NCI-H2081 (cell line): ENCODE results near the gene SLC25A13.

Experiments
- DNase-seq, 2 experiments: peaks; one replicate each; lab custom pipeline; 2025; lab: John Stamatoyannopoulos, UW

SLC25A13 gene

DNA sequence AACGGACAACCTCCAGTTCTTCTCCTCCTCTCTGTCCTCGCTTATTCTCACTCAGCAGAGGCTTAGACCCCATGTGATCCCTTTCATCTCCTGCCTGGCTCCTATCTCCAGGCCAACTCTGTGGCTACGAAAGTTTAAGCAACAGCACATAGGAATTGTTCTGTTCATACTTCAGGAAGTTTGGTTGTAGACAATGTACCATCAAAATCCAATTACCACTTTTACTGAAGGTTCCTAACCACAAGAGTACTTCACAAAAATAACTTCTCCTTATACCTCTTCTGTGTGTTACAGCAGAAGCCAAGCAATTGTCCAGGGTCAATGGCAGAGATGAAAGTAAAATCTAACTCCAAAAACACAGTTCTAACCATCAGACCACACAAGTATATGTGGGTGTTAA lies 80.0 kb downstream of the SLC25A13 start:
- no peak for DNase-seq

DNA sequence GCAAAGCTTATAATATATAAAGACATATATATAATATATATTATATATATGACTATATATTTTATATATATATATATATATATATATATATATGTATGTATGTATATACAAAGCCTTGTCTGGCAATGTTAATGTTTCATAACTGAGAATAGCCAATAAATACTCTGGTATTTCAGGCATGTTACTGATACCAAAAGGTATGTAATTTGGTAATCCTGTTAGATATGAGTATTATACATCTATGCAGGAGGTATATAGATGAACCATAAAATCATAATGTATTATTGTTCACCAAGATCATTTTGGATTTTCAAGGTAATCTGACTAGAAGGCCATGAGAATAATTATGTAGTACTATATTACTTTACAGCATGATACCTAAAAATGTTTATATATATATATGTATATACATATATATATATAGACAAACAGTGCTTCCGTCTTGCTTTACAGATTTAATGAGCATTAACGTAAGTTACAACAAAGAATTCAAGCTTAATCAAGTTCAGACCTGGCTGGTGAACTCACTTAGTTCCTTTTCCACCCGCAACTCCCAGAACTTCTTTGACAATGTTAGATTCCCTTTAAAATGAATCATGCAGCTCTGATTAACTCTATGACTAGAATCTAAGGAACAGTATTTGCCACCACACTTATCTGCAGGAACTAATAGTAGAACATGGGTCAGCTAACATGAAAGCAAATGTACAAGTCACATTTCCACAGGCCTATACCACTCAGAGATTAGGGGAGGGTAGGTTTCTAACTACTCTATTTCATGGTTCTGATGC lies 82.7 kb downstream of the SLC25A13 start:
- DNase-seq = no peak

- DNase-seq = peak in 1 of 2 experiments; percentile 52
Measured at GRCh38 chr7:96238474-96238873, 83.4 kb downstream of the SLC25A13 start.

GRCh38 chr7:96237040-96237439 lies 84.9 kb downstream of the SLC25A13 start:
- DNase-seq = no peak

GRCh38 chr7:96236198-96237039 lies 85.5 kb downstream of the SLC25A13 start:
- DNase-seq = peak in 1 of 2 experiments; percentile 57

GRCh38 chr7:96235281-96235680 lies 86.6 kb downstream of the SLC25A13 start:
- no peak for DNase-seq

DNA sequence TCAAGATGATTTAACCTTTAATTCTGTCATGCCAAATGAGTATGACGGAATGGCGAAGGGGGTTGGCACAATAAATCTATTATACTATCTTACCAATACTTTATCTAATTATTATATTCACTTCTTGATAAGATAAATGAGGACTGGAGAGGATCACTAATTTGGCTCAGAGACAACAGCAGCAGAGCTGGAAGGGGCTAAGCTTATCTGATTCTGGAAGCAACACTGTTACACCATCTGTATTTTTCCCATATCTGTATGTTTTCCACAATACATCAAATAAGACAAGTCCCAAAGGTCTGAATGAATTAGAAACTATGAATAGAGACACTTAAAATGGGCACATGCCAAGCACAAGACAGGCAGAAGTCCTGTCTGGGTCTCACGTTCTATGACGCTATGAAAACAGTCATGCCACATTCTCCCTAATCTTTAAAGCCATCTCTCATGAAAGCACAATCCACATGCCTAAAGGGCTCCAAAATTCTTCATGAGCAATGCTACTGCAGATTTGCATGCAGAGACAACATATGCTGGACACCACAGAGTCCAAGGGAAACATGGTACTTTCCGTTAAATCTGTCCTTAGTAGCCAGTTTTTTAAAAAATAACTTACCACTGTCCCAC lies 88.3 kb downstream of the SLC25A13 start:
- DNase-seq = no peak

GRCh38 chr7:96233084-96233483 lies 88.8 kb downstream of the SLC25A13 start:
- no peak for DNase-seq

DNA sequence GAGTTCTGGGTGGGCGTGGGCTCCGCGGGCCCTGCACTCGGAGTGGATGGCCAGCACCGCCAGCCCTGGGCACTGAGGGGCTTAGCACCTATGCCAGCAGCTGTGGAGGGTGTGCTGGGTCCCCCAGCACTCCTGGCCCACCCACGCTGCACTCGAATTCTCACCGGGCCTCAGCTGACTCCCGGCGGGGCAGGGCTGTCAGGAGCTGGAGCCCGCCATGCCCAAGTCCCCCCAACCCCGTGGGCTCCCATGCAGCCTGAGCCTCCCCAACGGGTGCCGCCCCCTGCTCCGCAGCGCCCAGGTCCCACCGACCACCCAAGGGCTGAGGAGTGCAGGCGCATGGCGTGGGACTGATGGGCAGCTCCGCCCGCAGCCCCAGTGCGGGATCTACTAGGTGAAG lies 93.1 kb downstream of the SLC25A13 start:
- no peak for DNase-seq

- no peak for DNase-seq
Measured at GRCh38 chr7:96225251-96225650, 96.6 kb downstream of the SLC25A13 start.

DNA sequence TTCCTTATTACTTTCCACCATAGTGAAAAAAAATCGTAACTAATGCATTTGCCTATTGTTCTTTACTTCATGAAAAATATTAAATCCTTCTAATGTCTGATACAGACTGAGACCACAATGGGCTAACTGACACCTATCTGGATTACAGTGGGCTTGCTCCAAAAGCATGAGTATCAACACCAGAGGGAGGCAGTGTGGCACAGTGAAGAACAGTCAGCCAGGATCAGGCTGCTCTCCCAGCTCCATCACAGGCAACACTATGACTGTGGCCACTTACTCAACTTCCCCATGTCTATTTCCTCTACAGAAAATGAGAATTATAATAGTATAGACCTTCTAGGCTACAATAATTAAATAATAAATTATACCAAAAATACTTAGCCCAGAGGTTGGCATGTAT lies 97.2 kb downstream of the SLC25A13 start:
- peak; percentile 40 to 45 for DNase-seq

GRCh38 chr7:96224073-96224472 lies 97.8 kb downstream of the SLC25A13 start:
- DNase-seq = no peak

- no peak for DNase-seq
Measured at GRCh38 chr7:96221888-96222287, 100.0 kb downstream of the SLC25A13 start.

DNA sequence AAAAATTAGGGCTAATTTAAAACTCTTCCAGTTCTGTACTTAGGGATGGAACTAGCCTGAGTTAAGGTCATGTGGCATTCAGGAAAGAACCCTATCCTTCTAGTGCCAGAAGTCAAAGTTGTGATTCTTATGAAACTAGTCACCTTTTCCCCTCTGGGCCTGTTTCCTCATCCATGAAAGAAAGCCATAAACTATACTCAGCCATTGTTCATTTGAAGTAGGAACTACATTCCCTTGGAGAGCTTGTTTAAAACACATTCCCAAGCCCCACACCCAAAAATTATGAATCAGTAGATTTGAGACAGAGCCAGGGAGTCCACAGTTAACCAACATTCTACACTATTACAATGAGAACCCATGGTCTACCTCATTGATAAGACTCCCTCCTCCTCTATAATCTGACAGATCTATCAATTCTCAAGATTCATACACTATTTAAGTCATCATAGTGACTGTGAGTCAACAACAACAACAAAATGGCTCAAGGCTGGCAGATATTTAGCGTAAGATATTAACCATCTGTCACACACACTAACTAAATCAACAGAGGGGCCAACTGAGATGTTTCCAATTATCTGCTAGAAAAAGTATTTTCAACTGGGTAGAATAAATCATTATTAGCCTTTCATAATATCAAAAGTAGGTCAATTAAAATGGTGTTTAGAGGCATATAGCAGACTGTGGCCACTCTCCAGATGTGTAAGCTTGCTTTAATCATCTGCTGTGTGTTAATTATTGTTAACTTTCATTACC lies 102.3 kb downstream of the SLC25A13 start:
- DNase-seq = no peak

GRCh38 chr7:96218664-96219243 lies 103.1 kb downstream of the SLC25A13 start:
- no peak for DNase-seq

DNA sequence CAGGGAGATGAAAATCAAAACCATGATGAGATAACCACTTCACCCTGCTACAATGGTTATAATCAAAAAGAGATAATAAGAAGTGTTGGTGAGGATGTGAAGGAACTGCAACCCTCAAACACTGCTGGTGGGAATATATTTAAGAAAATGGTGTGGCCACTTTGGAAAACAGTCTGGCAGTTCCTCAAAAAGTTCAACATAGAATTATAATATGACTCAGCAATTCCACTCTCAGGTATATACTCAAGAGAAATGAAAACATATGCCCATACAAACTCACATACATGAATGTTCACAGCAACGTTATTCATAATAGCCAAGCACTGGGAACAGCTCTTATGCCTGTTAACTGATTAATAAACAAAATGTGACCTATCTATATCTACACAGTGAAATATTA lies 104.8 kb downstream of the SLC25A13 start:
- no peak for DNase-seq

DNA sequence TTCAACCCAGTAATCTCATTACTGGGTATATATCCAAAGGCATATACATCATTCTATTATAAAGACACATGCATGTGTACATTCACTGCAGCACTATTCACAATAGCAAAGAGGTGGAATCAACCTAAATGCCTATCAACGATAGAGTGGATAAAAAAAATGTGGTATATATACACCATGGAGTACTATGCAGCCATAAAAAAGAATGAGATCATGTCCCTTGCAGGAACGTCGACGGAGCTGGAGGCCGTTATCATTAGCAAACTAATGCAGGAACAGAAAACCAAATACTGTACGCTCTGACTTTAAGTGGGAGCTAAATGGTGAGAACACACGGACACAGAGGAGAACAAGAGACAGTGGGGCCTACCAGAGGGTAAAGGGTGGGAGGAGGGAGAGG lies 105.5 kb downstream of the SLC25A13 start:
- no peak for DNase-seq

GRCh38 chr7:96212474-96212873 lies 109.4 kb downstream of the SLC25A13 start:
- no peak for DNase-seq

DNA sequence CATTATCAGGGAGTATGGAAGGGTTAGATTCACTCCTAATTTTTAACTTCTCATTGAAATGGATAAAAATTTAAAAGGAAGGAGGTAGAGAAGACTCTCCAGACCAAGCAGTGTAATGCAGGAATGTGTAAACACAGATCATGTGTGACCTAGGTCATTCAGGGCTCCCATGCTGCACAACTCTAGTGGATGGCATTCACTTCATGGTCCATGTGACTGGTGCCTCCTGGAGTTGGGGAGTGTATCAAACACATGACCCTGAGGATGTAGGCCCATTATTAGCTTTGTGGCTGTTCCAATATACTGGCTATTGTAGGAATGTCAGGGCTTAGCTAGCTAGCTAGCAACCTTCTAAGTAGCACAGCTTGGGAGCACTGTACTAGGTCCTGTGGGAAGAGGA lies 109.9 kb downstream of the SLC25A13 start:
- DNase-seq = no peak

GRCh38 chr7:96205665-96206064 lies 116.2 kb downstream of the SLC25A13 start:
- no peak for DNase-seq

DNA sequence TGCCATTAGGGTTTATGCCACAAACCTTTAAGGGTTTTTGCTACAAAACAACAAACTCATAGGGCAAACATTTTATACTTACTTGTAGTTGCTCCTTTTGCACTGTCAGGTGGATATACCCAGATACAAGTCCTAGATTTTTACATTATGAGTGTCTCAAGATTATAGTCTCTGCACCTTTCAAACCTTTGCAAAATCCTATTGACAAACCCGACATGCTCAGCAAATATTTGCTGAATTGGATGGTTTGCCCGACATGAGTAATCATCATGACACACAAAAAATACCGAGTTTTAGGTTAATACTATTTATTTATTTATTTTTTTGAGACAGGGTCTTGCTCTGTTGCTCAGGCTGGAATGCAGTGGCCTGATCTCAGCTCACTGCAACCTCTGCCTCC lies 117.3 kb downstream of the SLC25A13 start:
- DNase-seq = no peak

GRCh38 chr7:96203786-96204185 lies 118.1 kb downstream of the SLC25A13 start:
- no peak for DNase-seq
